HG03064 (cell line): ENCODE results near the gene TBC1D22A.

ENCODE experiments used
- ATAC-seq: cut with Tn5 transposase; IDR thresholded peaks from one replicate; pipeline ENCODE4 v1.9.1; 2021; ENCODE audit warnings: low read depth; ENCODE audit not compliant: unreplicated experiment

The TBC1D22A gene

GRCh38 chr22:47123006-47123826 is 360.8 kb downstream of the TBC1D22A start:
- ATAC-seq: no peak

DNA sequence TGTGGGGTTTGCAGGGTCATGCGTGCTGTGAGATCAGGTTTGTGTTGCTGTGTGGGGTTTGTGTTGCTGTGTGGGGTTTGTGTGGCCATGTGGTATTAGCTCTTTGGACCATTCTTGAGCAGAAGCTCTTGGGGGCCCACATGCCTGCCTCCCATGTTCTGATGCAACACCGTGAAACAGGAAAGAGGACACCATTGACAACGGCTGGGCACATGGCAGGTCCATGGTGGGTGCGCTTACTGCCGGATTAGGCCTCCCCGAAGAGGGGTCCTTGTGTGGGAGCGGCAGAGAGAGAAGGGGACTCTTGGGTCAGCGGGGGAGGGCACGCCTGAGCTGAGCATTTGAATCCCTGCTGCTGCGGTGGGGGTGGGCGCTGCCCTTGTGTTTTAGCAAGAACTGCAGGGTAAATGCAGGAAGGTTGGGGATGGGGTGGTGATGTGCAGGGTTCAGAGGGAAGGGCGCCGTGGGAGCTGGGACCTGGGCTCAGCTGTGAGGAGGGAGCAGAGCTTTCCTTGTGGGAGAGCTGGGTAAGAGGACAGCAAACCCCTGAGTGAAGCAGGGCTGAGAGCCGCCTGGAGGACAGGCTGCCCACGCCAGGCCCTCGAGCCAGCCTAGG is 361.5 kb downstream of the TBC1D22A start:
- no peak for ATAC-seq

- no peak for ATAC-seq
Observed at GRCh38 chr22:47124451-47124881, 362.0 kb downstream of the TBC1D22A start.

GRCh38 chr22:47124961-47125360 is 362.5 kb downstream of the TBC1D22A start:
- no peak for ATAC-seq

- ATAC-seq: no peak
Observed at GRCh38 chr22:47125603-47126002, 363.2 kb downstream of the TBC1D22A start.

GRCh38 chr22:47126344-47126811 is 363.9 kb downstream of the TBC1D22A start:
- ATAC-seq: no peak

GRCh38 chr22:47127441-47127871 is 365.0 kb downstream of the TBC1D22A start:
- ATAC-seq: no peak

DNA sequence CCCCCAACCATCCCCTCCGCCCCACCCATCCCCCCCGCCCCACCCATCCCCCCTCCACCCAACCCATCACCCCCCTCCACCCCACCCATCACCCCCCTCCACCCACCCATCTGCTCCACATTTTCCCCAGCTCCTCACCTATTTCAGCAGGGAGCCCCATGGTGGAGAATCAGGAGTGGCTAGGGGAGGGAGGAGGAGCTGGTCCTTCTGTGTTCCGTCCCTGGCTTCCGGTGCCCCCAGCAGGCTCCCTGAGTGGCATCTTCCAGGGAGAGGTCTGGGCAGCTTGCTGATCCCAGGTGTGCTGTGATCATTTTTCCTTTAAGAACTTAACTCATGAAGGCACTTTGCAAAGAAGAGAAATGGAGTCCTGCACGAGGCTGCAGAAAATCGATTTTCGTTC is 365.8 kb downstream of the TBC1D22A start:
- ATAC-seq: no peak

DNA sequence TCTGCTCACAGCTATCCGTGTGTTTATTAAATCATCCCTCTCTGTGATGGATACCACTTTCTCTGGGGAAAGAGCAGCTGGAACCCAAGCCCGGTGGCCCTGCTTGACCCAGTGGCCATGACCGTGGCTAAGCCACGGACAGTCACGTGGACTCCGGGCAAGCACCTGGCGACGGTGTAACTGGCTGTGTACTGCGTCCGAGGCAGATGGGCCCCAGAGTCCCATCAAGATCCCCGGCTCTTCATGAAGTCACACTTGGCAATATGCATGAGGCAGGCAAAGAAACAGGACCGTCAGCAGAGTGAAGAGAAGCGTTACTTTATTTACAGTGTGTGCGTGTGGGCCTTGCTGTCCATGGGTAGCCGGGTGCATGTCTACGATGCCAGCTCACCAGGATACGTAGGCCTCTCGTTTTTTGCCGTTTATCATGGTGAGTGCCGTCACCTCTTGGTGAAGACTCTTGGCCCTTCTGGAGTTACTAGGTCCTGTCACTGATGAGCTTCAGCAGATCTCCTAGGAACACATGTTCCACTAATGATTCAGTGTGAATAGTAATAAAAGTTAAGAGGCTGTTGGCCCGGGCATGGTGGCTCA is 366.3 kb downstream of the TBC1D22A start:
- ATAC-seq: no peak

DNA sequence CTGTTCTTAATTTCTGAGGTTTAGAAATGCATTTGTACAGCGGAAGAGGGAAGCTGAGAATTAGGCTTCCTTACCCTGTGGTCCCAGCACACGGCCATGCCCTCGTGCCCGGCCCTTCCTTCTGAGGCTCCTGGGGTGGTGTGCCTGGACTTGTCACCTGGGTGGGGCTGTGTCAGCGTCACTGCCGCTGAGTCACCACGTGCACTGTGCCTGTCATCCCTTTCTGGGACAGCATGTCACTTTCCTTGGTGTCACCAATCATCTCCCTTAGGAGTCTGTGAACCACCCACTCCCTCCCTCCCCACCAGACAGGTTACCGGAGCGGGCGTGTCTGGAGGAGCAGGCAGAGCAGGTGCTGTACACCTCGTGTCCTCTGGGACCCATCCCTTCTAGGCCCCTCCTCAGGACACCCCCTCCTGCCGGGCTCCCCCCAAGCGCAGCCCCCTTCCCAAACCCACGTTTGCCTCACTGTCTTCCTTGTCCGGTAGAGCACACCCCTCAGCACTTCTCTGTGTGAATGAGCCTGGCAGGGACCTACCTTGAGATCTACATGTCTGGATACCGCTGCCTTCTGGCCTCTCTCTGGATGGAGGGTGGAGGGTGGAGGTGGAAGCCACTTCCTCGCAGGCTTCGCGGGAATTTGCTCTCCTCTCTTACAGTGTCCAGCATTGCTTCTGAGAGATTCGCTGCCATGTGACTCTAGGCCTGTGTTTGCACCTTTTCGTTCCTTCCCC is 367.6 kb downstream of the TBC1D22A start:
- no peak for ATAC-seq

DNA sequence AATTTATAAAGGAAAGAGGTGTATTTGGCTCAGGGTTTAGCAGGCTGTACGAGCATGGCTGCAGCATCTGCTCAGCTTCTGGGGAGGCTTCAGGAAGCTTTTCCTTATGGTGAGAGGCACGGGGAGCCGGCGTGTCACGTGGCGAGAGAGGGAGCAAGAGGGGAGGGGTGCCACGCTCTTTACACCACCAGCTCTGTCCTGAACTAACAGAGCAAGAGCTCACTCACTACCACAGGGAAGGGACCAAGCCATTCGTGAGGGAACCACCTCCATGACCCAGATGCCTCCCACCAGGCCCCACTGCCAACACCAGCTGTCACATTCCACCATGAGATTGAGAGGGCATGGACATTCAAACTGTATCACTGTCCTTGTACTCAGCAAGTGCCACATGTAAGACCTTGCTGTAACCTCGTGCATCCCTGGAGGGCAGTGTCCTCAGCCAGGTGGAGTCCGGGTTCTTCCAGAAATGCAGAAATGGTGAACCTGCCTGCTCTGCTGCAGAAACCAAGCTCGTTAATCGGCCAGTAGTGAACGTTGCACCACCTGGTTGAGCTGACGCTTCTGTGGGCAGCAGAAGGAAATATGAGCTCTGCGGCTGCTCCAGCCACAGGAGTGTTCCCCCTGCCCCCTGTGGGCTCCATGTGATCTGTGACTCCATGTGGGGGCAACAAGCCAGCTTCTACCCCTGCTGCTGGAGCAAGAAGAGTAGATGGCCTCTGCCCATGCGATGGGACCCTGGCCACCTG is 368.6 kb downstream of the TBC1D22A start:
- ATAC-seq: no peak

GRCh38 chr22:47131632-47132427 is 369.4 kb downstream of the TBC1D22A start:
- ATAC-seq: no peak

DNA sequence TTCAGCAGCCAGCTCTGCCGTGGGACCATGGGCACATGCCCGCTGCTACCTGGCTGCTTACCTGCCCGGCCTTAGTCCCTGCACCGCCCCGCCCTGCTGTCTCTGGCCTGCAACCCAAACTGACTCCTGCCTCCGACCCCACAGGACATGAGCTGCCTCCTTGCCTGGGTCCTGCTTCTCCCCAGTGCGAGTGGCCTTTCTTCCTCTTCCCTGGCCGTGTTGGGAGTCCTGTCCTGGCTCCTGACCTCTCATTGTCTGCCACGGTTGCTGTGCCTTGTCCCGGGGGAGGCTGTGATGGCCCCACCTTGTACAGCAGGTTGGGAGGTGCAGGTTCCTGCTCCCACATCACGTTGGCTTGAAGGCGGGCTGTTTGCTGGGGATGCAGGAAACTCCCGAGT is 370.0 kb downstream of the TBC1D22A start:
- ATAC-seq: no peak

DNA sequence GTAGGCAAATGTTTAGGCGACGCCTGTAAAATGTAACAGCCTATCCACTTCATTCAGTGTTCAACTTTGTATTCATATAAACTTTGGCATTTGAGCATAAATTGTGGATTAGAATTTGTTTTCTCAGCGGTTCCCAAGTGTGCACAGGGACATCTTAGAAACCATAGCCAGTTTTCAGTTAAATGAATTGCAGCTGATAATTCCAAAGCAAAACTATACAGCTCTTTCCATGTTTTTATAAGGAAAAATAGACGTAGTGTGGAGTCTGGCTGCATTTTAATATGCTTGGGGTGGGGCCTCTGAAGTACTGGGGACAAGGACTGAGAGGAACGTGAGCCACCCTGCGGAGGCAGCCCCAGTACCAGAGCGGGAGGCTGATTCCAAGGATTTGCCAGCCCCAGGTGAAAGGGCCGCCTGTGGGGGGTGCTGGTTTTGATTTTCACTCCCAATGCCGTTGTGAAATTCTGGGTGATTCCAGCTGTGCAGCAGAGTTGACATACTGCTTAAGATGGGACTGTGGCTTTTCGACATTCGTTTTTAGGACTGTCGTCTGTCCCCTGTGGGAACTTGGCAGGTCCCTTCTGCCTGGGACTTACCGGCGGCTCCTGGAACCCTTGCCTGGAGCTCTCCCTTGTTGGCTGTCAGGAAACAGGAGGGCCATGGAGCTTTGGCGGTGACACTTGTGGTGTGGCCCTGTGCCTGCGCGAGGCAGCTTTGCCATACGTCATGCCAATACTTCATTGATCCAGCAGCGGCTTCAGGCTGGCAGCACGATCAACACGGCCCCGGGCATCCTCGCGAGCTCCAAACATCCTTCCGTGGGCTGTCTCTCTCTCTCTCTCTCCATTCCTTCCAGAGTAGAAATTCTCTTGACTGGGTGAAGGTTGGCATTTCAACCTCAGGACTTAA is 370.9 kb downstream of the TBC1D22A start:
- no peak for ATAC-seq

GRCh38 chr22:47134222-47134621 is 371.8 kb downstream of the TBC1D22A start:
- no peak for ATAC-seq

DNA sequence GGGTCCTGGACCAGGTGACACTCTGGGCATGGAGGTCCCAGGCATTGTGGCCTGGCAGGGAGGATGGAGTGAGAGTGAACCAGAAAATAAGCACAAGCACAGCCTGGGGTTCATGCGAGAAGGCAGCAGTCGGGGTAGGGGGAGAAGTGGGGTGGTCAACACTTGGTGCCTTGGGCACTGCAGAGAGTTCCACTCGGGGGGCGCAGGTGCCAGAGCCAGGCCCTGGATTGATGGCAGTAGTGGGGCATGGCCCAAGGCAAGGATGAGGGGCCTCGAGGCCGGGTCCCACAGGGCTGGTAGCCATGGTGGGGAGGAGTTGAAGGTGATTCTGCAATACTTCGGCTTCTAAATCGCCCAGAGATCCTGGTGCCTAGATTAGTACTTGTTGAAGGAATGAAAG is 372.9 kb downstream of the TBC1D22A start:
- ATAC-seq: no peak

- no peak for ATAC-seq
Observed at GRCh38 chr22:47136050-47136449, 373.6 kb downstream of the TBC1D22A start.

DNA sequence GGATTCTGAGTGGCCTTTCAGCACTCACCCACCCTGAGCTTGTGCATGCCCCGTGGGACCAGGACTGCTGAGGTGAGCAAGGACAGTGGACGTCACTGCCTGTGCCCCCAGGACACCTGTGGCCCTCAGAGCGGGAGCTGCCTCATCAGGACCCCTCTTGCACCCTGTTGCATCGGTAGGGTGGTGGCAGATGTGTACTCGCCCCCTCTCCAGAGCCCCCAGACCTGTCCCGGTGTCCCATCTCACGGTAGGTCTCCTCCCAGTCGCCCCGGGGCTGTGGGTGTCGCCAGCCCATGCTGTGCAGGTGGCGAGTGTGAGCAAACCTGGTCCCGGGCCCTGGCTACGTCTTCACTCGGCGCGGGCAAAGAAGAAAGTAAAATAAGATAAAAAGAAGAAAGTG is 374.2 kb downstream of the TBC1D22A start:
- ATAC-seq: no peak
